Right renal pelvis (tissue), 4 donors: ENCODE measurements around the gene F11. TPM values are rescaled to one million over a fixed set of nuclear protein-coding genes. Genes with fewer than 3 reads are reported as not detected.
A peak's percentile ranks its signal among the peaks of the same experiment; 100 is the strongest.
"Not testable (repeated sequence)": the region's sequence is repeated elsewhere in the genome, so short reads cannot be mapped to it uniquely, and the experiment has no call there.

ENCODE experiments used
- DNase-seq, 4 donors: peaks; one replicate each; pipeline ENCODE4 v3.0.0-alpha.2; 2013; ENCODE audit warnings: low read depth in 4 of 4, low spot score in 3 of 4, missing footprints in 1 of 4
- polyA plus RNA-seq, 4 donors: library from polyadenylated mRNA; unstranded; fragments of 120-200 nt; gene quantifications; one replicate each; pipeline ENCODE4 v1.2.1, GENCODE V29; 2013; ENCODE audit not compliant: insufficient read length in 4 of 4

The F11 gene
- polyA plus RNA-seq, result 1 to 10 TPM; 2.0 to 2.9 (median 2.8) TPM

- peak in 2 of 4 donors; percentile 10 to 14 for DNase-seq
Measured at GRCh38 chr4:186265683-186266652, at the start of gene F11. Gene F11, plus strand, starts transcription at chr4:186266189. Its CDS starts 948 bp downstream, at chr4:186267137.

- DNase-seq, result no peak
Measured at GRCh38 chr4:186216465-186217024, 49.4 kb upstream of the F11 start.

- no peak for DNase-seq
Measured at GRCh38 chr4:186217733-186218293, 48.2 kb upstream of the F11 start.

- DNase-seq, result no peak
Measured at GRCh38 chr4:186221624-186222023, 44.4 kb upstream of the F11 start.

GRCh38 chr4:186225848-186226247 is 40.1 kb upstream of the F11 start:
- DNase-seq, result no peak

- DNase-seq, result no peak
Measured at GRCh38 chr4:186226521-186227189, 39.3 kb upstream of the F11 start.

GRCh38 chr4:186227221-186227620 is 38.8 kb upstream of the F11 start, which contains the start of gene KLKB1:
Gene KLKB1, plus strand, starts transcription at chr4:186227507. Its CDS starts 689 bp downstream, at chr4:186228196.
- no peak for DNase-seq

GRCh38 chr4:186227744-186228513 is 38.1 kb upstream of the F11 start:
- no peak for DNase-seq

- DNase-seq, result no peak
Measured at GRCh38 chr4:186228514-186228894, 37.5 kb upstream of the F11 start.

GRCh38 chr4:186234367-186234766 is 31.6 kb upstream of the F11 start:
- DNase-seq, result no peak

GRCh38 chr4:186236126-186236525 is 29.9 kb upstream of the F11 start:
- DNase-seq, result no peak

GRCh38 chr4:186240452-186240847 is 25.5 kb upstream of the F11 start:
- DNase-seq, result no peak

GRCh38 chr4:186240848-186241491 is 25.0 kb upstream of the F11 start:
- no peak for DNase-seq

GRCh38 chr4:186241616-186242015 is 24.4 kb upstream of the F11 start:
- DNase-seq, result no peak

- not testable (repeated sequence) for DNase-seq
Measured at GRCh38 chr4:186242031-186242430, 24.0 kb upstream of the F11 start.

GRCh38 chr4:186243331-186243730 is 22.7 kb upstream of the F11 start:
- no peak for DNase-seq

- no peak for DNase-seq
Measured at GRCh38 chr4:186244835-186245234, 21.2 kb upstream of the F11 start.

- DNase-seq, result not testable (repeated sequence)
Measured at GRCh38 chr4:186247062-186247752, 18.8 kb upstream of the F11 start.

- no peak for DNase-seq
Measured at GRCh38 chr4:186248643-186249042, 17.3 kb upstream of the F11 start.
